ENCODE data around the gene NANOS2. TPM values are rescaled to one million over a fixed set of nuclear protein-coding genes. Genes with fewer than 3 reads are reported as not detected.
A peak's percentile ranks its signal among the peaks of the same experiment; 100 is the strongest.

Gene NANOS2
- total RNA-seq, 1 donor from 2014 or later, result not detected

GRCh38 chr19:45929247-45929646 lies 14.7 kb upstream of the NANOS2 start:
- Mint-ChIP-seq H3K4me1 (ENCODE audit: low read depth) (peaks cover 7% of the 10 kb centered on the region), H3K9me3 (ENCODE audit: low read depth) (no peaks in the 10 kb centered on the region), H3K27me3 (ENCODE audit: low read depth) (peaks cover 35% of the 10 kb centered on the region), H3K27ac (ENCODE audit: unreplicated experiment) (no peak overlapping the region), H3K36me3 (ENCODE audit: low read depth) (no peaks in the 10 kb centered on the region), H3K4me3 (ENCODE audit: unreplicated experiment) (no peak overlapping the region)
- no peak for DNase-seq (ENCODE audit: low spot score)
- no peak for TF ChIP-seq CTCF (IDR thresholded peaks at IDR 0.05)

- Mint-ChIP-seq H3K9me3 (ENCODE audit: low read depth) (no peaks in the 10 kb centered on the region), H3K27me3 (ENCODE audit: low read depth) (peaks cover 27% of the 10 kb centered on the region), H3K4me3 (ENCODE audit: unreplicated experiment) (no peak overlapping the region), H3K27ac (ENCODE audit: unreplicated experiment) (no peak overlapping the region), H3K4me1 (ENCODE audit: low read depth) (peaks cover 7% of the 10 kb centered on the region), H3K36me3 (ENCODE audit: low read depth) (no peaks in the 10 kb centered on the region)
- TF ChIP-seq CTCF (IDR thresholded peaks at IDR 0.05), result no peak
- no peak for DNase-seq (ENCODE audit: low spot score)
Observed at GRCh38 chr19:45927565-45928261, 13.1 kb upstream of the NANOS2 start.

GRCh38 chr19:45924891-45925447 lies 10.4 kb upstream of the NANOS2 start:
- Mint-ChIP-seq H3K27me3 (ENCODE audit: low read depth) (peaks cover 17% of the 10 kb centered on the region), H3K9me3 (ENCODE audit: low read depth) (no peaks in the 10 kb centered on the region), H3K36me3 (ENCODE audit: low read depth) (no peaks in the 10 kb centered on the region), H3K4me1 (ENCODE audit: low read depth) (peaks cover 7% of the 10 kb centered on the region), H3K27ac (ENCODE audit: unreplicated experiment) (no peak overlapping the region), H3K4me3 (ENCODE audit: unreplicated experiment) (no peak overlapping the region)
- TF ChIP-seq CTCF (IDR thresholded peaks at IDR 0.05), result no peak
- no peak for DNase-seq (ENCODE audit: low spot score)

- Mint-ChIP-seq H3K9me3 (ENCODE audit: low read depth) (no peaks in the 10 kb centered on the region), H3K27ac (ENCODE audit: unreplicated experiment) (no peak overlapping the region), H3K4me3 (ENCODE audit: unreplicated experiment) (no peak overlapping the region), H3K36me3 (ENCODE audit: low read depth) (no peaks in the 10 kb centered on the region), H3K27me3 (ENCODE audit: low read depth) (peaks cover 21% of the 10 kb centered on the region), H3K4me1 (ENCODE audit: low read depth) (no peaks in the 10 kb centered on the region)
- no peak for DNase-seq (ENCODE audit: low spot score)
- TF ChIP-seq CTCF (IDR thresholded peaks at IDR 0.05), result peak; percentile 28
Observed at GRCh38 chr19:45922281-45922680, 7.7 kb upstream of the NANOS2 start.

GRCh38 chr19:45920458-45920857 lies 5.9 kb upstream of the NANOS2 start:
- Mint-ChIP-seq H3K36me3 (ENCODE audit: low read depth) (no peaks in the 10 kb centered on the region), H3K4me3 (ENCODE audit: unreplicated experiment) (no peak overlapping the region), H3K27ac (ENCODE audit: unreplicated experiment) (no peak overlapping the region), H3K4me1 (ENCODE audit: low read depth) (no peaks in the 10 kb centered on the region), H3K27me3 (ENCODE audit: low read depth) (peaks cover 24% of the 10 kb centered on the region), H3K9me3 (ENCODE audit: low read depth) (no peaks in the 10 kb centered on the region)
- DNase-seq (ENCODE audit: low spot score), result no peak
- no peak for TF ChIP-seq CTCF (IDR thresholded peaks at IDR 0.05)
